AML-193 (cell line): Measurements from ENCODE around the gene DLG4.
A peak's percentile ranks its signal among the peaks of the same experiment; 100 is the strongest.
"Not testable (repeated sequence)": the region's sequence is repeated elsewhere in the genome, so short reads cannot be mapped to it uniquely, and the experiment has no call there.

ENCODE experiments used
- DNase-seq, 2 experiments: peaks; one replicate each; lab custom pipeline; 2025; lab: John Stamatoyannopoulos, UW

DLG4 gene

DNA sequence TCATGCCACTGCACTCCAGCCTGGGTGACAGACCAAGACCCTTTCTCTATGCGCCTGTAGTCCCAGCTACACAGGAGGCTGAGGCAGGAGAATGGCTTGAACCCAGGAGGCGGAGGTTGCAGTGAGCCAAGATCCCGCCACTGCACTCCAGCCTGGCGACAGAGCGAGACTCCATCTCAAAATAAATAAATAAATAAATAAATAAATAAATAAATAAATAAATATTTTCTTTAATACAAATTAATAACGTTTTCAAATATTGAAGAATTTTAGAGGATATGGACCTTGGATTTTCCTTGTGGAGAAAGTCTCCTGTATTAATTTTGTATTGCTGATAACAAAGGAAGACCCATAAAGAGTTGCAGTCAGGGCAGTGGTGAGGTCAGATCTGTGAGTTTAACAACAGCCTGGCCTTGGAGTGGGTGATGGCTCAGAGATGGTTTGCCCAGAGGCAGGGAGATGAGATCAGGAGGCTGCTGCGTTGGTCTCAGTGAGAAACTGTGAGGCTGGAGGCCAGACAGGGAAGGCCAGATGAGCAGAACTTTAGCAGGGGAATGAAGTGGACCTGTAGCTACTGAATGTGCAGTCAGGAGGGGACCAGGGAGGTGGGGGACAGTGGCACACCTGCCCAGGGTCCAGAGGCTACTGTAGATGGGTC, 36.1 kb downstream of the DLG4 start:
- DNase-seq = no peak

DNA sequence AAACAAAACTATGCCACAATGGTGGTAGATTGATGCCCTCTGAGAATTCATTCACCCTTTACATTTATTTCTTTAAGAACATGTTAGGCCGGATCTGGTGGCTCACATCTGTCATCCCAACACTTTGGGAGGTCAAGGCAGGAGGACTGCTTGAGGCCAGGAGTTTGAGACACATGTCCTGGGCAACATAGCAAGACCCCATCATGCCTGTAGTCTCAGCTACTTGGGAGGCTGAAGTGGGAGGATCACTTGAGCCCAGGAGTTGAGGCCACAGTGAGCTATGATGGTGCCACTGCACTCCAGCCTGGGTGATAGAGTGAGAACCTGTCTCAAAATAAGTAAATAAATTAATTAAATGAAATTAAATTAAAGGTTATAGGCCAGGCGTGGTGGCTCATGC, 37.5 kb downstream of the DLG4 start:
- DNase-seq = not testable (repeated sequence)

DNA sequence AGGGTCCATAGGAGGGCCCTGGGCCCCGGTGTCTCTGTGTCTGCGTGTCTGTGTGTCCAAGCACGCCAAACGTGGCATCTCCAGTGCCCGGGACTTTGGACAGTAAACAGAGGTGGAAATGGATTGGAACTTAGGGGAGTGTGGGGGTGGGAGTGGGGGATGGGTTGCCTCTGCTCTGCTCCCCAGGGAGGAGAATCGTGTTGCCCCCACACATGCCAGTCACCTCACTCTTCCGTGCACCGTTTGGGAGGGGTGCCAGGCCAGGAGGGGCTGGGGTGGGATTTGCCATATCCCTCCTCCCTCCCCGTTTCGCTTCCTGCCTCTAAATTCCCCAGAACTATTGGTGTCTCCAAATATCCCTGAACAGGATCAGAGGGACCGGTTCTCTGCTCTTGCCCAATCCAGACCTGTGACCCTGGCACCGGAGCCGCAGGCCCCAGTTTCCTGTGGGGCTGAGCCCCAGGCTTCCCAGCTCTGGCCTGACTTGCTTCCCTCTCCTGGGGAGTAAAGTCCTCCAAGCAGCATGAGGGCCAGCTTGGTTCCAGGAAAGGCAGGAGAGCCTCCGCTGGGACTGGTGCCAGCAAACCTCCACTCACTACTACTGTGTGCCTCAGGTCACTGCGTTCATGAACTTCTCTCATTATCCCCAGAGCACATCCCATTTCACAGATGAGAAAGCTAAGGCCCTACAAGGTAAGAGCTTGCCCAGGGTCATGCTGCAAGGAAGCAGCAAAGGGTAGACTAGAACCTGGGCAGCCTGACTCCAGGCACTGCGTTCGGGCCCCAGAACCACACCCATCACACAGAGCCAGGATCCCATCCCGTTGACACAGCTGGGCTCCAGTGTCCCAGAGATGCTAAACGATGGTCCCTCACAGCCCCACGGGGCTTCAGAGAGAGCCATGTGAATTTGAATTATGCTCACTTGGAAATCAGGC, 40.0 kb downstream of the DLG4 start, which contains the start of gene ASGR1:
Gene ASGR1, minus strand, starts transcription at position 54 of the 938 bp plus-strand sequence. CDS start 807 bp downstream, outside the sequence.
- DNase-seq = no peak

DNA sequence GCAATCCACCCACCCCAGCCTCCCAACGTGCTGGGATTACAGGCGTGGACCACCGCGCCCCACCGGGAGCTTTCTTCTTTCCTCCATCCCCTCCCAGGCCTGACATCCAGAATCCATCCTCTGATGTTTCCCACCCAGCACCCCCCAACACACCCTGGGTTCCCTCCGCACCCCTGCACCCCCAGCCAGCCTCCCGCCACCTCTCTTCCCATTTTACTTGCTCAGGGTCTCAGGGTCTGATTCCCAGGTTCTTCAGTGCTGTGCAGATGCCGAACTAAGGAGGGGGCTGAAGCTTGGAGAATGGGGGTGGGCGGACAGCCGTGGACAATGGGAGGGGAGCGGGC, 40.7 kb downstream of the DLG4 start:
- DNase-seq = no peak

DNA sequence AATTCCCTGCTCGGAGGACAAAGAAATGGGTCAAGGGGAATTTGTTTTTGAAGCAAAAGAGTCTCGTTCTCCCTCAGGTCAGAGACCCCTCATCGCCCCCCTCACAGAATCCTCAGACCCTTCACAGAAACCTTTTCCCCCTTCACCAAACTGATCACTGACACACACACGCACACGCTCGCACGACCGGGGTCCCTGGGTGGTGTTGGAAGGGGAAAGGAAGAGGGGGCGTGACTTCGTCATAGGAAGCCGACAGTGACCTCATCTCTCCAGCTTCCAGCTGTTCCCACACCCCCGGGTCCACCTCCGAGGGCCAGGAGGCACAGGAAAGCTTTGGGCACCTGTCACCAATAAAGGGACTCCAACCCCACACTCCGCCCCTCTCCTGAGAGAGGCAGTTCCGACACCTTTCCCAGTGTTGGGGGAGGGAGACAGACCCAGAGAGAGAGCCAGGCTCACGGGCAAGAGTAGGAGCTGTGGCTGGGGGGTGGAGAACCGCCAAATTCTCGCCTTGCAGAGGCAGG, 41.6 kb downstream of the DLG4 start:
- no peak for DNase-seq

DNA sequence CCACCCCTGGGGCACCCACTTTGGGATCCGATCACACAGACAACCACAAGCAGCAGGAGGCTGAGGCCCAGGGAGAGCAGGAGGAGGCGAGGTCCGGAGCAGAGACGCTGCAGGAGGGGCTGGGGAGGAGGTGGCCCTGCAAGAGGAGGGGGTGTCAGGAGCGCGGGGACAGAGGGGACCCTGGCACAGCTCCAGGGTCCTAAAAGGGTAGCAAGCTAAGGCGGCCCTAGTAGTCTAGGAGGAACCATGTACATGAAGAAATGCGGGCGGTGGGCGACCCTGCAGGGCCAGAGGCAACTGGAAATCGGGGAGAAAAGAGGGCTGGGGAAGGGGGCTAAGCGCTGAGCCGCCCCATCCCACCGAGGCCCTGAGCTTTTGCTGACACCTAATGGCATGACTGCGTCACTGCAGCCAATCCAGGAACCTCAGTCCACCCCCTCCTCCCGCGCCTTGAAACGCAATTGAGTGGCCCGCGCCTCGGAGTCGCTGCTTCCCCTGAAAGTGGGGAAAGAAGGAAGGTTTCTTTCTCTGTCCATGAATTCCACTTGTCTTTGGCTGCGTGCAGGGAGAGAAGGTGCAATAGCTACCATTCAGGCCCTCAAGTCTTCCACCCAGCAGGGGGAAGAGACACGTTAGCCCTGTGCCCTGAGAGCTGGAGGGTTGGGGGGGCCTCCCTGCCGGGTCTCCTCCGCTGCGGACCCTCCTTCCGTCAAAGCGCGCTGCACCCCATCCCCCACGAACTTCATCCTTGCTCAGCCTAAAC, 42.3 kb downstream of the DLG4 start:
- peak in 1 of 2 experiments; percentile 15 for DNase-seq

DNA sequence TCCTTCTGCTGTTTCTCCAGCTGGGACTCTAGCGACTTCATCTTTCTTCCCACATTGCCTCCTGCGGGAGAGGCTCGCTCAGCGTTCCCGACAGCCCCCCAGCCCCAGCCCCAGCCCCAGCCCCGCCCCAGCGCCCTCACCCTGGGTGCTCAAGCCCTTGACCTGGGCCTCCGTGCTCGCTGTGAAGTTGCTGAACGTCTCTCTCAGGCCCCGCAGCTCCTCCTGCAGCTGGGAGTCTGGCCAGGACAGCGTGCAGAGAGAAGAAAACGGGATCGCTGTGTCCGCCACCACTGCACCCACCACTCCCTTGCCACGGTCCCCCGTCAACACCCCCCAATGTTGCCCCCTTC, 42.8 kb downstream of the DLG4 start:
- DNase-seq = no peak

DNA sequence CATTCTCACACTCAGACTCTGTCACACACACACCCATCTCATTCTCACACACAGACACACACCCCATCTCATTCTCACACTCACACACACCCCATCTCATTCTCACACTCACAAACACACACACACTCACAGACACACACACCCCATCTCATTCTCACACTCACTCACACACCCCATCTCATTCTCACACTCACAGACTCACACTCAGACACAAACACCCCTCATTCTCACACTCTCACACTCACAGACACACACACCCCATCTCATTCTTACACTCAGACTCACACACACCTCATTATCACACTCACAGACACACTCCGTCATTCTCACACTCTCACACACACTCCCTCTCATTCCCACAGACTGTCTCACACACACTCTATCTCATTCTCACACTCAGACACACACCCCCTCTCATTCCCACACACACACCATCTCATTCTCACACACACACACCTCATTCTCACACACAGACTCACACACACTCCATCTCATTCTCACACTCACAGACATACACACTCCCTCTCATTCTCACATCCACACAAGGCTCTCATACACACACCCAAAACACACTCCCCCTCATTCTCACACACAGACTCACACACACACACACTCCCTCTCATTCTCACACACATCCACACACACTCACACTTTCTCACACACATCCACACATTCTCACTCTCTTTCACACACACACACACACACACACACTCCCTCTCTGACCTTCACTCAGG, 43.4 kb downstream of the DLG4 start:
- DNase-seq = no peak

DNA sequence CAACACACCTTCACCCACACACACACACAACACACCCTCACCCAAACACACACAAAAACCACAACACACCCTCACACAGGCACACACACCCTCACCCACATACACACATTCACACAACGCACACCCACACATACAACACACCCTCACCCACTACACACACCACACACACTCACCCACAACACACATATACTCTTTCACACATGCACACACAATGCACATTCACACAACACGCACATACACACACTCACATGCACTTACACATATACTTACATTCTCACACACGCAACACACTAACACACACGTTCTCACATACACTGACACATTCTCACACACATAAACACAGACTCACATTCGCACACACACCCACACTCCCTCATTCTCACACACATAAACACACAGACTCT, 44.3 kb downstream of the DLG4 start:
- DNase-seq = no peak

DNA sequence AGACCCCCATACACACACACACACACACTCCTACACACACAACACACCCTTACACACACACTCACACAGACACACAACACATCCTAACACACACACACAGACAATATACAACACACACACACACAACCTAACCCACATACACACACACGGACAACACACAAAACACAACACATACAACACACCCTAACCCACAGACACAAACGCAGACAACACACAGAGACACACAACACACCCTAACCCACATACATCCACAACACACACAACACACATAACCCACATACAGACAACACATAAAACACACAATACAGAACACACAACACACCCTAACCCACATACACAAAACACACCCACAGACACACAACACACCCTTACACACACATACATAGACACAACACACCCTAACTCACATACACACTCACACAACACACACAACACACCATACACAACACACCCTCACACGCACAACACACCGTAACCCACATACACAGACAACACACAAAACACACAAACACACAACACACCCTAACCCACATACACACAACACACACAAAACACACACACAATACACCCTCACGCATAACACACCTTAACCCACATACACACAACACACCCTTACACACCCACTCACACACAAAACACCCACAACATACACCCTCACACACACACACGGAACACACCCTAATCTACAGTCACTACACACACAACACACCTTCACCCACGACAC, 44.9 kb downstream of the DLG4 start:
- DNase-seq = no peak

DNA sequence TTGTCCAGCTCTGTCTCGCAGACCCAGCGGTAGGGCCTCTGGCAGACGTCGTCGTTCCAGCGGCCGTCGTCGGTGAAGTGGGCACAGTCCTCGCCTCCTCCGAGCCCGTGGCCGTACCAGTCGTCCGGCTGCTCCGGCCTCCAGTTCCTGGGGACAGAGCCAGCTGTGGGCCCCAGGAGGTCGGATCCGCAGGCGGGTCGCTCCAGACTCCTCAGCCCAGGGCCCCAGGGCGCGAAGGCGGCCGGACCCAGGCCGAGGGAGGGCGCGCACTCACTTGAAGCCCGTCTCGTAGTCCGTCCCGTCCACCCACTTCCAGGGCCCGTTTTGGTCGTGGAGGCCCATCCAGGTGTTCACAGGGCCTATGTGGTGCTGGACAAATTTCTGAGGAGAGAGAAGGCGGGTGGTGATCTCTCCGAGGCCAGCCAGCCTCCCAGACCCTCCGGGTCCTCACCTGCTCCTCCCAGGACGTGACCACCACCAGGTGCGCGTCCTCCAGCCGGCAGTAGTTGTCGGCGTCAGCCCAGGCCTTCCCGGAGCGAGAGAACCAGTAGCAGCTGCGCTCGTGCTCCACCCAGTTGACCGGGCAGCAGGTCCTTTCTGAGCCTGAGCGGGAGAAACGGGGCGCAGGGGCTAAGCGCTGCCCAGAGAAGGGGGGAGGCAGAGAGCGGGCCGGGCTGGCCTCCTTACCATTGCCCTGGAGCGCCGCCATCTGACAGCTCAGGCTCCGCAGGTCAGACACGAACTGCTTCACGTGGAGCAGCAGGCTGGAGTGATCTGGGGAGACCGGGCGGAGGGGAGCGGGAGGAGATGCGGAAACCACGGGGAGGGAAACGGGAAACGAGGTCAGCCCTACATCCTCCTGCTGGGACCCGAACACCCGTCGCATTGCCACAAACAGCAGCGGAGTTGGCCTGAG, 45.7 kb downstream of the DLG4 start:
- DNase-seq = peak; percentile 51 to 64

DNA sequence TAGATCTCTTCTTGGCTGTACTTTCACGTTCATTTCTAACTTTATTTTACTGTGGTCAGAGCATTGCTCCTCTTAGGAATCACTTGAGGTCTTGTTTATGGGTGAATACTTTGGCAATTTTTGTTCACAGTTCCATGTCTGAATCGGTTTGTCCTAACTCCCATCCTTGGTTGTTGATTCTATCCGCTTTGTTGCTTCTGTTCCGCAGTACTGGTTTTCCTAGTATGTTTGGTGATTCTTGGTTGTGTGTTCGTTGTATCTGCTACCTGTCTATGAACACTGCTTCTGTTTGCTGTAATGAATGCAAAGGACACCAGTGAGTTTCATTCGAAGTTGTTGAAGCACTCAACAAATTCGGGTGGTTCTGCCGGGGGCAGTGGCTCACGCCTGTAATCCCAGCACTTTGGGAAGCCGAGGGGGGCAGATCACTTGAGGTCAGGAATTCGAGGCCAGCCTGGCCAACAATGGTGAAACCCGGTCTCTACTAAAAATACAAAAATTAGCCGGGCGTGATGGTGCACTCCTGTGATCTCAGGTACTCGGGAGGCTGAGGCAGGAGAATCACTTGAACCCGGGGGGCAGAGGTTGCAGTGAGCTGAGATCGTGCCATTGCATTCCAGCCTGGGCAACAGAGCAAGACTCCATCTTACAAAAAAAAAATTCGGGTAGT, 47.0 kb downstream of the DLG4 start:
- DNase-seq = not testable (repeated sequence)

DNA sequence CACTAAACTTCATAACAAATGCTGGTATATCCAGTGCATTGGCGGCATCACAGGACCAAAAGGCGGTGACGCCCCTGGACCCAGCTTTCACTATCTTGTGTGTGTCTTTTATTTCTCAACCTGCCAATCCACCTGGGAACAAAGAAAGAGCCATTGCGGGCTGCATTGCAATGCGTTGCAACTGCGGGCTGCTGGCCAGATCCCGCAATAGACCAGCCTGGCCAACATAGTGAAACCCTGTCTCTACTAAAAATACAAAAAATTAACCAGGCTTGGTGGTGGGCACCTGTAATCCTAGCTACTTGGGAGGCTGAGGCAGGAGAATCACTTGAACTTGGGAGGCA, 50.1 kb downstream of the DLG4 start:
- DNase-seq = not testable (repeated sequence)

DNA sequence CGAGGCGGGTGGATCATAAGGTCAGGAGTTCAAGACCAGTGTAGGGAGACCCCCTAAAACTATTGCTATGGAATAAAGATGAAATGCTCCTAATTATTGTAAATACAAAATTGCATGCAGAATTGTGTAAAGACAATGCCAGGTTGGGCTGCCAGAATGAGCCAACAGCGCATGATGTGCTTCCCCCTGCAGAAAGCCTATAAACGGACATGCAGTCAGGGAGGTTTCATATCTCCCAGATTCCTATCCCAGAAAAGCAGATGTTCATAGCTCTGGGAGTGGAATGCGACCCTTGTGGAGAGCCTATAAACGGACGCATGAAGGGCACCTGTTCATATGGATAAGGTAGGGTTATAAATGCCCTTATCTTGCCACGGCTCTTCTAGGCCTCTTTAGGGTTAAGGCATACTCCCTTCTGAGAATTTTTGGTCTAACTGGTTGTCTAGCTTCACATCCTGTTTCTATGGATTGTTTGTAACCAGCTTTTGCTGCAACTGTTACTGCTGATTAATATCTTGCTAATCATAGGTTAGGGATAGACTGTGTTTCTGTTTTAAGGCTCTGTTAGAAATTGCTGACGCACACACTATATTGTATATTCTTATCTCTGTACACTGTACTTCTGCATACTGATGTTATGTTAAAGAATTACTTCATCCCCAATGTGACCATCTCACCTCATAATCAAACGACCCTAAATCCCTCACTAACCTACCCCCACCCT, 50.6 kb downstream of the DLG4 start:
- not testable (repeated sequence) for DNase-seq

DNA sequence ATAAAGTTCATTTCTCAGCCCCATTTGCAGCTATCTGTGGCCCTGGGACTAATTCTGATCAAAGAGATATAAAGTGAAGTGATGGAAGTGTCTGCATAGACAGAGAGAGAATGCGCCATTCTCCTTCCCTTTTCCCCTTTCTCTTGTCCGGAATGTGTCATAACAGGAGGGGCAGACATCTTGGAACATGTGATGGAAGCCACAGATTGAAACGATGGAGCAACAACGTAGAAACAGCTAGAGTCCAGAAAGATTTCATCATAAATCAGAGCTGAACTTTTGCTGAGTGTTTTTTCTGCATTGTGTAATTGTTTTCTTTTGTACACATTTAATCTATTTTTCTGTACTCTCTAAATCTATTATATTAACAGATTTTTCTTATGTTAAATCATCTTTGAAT, 51.8 kb downstream of the DLG4 start:
- peak in 1 of 2 experiments; percentile 14 for DNase-seq

DNA sequence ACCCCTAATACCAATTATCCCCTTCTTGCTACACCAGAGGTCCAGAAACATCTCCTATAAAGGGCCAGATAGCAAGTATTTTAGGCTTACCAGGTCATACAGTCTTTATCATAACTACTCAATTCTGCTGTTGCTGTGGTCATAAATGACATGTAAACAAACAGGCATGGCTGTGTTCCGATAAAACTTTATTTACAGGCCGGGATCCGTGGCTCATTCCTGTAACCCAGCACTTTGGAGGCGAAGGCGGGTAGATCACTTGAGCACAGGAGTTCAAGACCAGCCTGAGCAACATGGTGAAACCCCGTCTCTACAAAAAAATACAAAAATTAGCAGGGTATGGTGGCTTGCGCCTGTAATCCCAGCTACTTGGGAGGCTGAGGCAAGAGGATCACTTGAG, 52.8 kb downstream of the DLG4 start:
- DNase-seq = no peak

DNA sequence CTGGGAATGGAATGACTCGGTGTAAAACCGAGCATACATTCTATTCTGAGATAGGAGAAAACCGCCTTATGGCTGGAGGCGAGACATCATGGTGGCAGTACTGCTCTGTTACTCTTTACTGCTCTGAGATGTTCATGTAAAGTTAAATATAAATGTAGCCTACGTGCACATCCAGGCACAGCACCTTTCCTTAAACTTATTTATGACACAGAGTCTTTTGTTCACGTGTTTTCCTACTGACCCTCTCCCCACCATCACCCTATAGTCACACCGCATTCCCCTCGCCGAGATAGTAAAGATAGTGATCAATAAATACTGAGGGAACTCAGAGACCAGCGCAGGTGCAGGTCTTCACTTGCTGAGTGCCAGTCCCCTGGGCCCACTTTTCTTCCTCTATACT, 60.1 kb downstream of the DLG4 start:
- not testable (repeated sequence) for DNase-seq

DNA sequence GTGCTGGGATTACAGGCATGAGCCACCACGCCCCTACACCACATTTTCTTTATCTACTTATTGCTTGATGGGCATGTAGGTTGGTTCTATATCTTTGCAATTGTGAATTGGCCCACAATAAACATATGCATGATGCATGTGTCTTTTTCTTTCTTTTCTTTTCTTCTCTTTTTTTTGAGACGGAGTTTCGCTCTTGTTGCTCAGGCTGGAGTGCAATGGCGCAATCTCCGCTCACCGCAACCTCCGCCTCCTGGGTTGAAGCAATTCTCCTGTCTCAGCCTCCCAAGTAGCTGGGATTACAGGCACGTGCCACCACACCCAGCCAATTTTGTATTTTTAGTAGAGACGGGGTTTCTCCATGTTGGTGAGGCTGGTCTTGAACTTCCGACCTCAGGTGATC, 61.2 kb downstream of the DLG4 start:
- DNase-seq = not testable (repeated sequence)
